Suppressor macrophage treated with lipopolysaccharide for 1 hour (primary cell): Measurements from ENCODE around the gene SHROOM4.

ENCODE experiments used
- DNase-seq, 3 donors: peaks; one replicate each; pipeline ENCODE4 v3.0.0-alpha.2; 2020 to 2022

SHROOM4 gene

DNA sequence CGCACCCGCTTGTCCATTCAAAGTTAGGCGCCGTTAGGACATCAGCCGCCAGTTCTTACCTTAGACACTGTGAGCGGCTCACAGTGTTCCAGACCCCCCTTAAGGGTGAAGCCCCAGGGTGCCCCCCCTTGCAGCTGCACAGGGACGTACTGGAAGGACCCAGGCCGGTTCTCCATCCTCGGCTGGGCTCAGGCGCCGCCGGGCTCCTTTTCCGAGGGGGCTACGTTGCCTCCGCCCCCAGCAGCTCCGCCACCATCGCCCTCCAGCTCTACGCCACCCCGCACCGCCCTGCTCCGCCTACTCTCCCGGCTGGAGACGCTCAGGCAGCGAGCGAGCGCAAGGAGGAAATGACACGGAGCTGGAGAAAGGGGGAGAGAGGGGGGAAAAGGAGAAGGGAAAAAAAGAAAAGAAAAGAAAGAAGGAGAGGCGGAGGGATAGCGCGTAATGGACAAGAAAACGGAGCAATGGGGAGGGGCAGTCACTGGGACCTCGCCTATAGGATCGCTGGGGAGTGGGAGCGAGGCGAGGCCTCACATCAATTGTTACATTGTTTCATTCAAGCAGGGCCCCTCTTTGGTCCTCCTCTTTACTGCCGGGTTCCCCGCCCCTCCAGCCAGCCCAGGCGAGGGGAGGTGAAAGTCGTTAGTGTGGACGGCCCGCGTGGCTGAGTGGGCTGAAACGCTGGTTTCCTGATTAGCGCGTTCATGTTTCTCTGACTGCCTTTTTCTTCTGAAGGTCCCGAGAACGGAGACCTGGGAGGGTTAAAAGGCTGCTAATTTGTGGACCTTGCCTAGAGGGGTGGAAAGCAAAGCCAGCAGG is at the start of gene SHROOM4:
Gene SHROOM4 (minus strand): TSS at position 352 of the 819 bp plus-strand sequence. CDS start 176 bp downstream, at position 176.
- peak; percentile 25 to 47 (median 35) for DNase-seq

- no peak for DNase-seq
These were observed 49.5 kb upstream of the SHROOM4 start for GRCh38 chrX:50863471-50863870.

DNA sequence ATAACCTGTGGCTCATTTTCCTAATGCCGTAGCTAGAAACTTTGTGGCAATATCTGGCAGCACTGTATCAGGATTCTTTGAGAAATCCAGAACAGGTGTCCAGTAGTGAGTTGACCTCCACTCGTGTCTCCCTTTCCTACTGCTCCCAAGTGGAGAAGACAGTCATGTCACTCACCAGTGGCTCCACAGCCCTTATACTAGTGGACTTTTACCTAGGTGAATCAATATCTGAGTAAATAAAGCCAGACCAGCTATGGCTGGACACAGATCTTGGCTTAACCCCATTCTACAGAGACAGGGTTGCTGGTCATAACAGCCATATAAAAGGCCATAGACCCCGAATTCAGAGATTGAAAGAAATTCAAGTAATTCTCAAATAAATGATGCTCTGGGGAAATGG is 46.5 kb upstream of the SHROOM4 start:
- no peak for DNase-seq

- DNase-seq: no peak
These were observed 44.6 kb upstream of the SHROOM4 start for GRCh38 chrX:50858548-50858947.

- DNase-seq: no peak
These were observed 39.4 kb upstream of the SHROOM4 start for GRCh38 chrX:50853399-50853798.

GRCh38 chrX:50852524-50852923 is 38.5 kb upstream of the SHROOM4 start:
- no peak for DNase-seq

- DNase-seq: no peak
These were observed 28.2 kb upstream of the SHROOM4 start for GRCh38 chrX:50842221-50842620.

DNA sequence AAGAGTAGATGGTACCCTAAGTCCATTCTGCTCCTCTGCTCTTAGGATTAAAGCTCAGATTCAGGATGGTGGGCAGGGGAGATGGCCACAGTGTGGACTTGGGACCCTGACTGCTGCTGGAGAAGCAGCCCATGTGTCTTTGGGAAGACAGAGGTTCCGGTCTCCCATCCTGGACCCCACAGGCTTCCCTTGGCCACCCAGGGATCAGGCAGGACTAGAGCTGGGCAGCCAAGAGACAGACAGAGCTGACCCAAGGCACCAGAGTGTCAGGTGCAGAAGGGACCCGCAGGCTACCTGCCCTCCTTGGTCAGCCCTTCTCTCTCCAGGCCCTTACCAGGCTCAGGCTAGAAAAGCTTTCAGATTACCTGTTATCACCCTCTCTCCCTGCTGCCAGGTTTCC is 25.7 kb upstream of the SHROOM4 start:
- no peak for DNase-seq

- DNase-seq: no peak
These were observed 25.0 kb upstream of the SHROOM4 start for GRCh38 chrX:50838820-50839600.

DNA sequence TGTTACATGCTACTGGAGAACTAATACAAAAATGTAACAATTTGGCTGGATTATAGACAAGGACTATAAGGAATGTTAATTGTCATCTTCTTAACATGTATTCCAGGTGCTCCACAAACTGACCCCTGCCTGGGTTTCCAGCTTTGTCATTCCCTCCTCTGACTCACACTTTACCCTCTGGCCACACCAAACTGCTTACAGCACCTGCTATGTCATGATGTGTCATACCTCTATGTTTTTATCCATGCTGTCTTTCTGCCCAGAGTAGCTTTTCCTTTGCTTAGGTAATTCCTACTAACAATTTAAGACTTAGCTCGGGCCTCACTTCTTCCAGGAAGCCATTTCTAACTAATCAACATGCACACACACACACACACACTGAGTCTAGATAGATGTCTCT is 14.0 kb upstream of the SHROOM4 start:
- no peak for DNase-seq

GRCh38 chrX:50825825-50826224 is 11.8 kb upstream of the SHROOM4 start:
- DNase-seq: no peak

- no peak for DNase-seq
These were observed 5.0 kb upstream of the SHROOM4 start for GRCh38 chrX:50818986-50819385.

DNA sequence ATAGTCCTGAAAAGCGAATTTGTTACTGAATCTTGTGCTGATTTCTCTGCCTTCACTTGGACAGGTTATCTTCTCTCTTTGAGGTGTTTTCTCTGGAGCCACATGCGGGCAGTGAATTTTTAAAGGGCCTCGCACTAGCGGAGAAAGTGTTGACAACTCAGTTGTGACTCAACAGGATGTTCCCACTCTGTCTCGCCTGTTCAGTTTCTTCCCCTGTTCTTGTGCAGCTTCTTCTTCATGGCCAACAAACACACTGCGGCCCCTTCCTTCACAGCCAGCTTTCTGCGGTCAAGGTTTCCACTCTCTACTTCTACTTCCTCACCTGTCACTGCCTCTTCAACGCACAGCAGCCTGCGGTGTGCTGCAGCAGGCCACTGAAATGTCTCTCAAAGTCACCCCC is 1.1 kb upstream of the SHROOM4 start:
- peak; percentile 15 to 33 (median 26) for DNase-seq

GRCh38 chrX:50814701-50815100 is 707 bp upstream of the SHROOM4 start:
- no peak for DNase-seq

- DNase-seq: peak; percentile 44 to 65 (median 54)
These were observed 775 bp downstream of the SHROOM4 start for GRCh38 chrX:50812995-50813842.

- DNase-seq: no peak
These were observed 8.7 kb downstream of the SHROOM4 start for GRCh38 chrX:50805276-50805675.

DNA sequence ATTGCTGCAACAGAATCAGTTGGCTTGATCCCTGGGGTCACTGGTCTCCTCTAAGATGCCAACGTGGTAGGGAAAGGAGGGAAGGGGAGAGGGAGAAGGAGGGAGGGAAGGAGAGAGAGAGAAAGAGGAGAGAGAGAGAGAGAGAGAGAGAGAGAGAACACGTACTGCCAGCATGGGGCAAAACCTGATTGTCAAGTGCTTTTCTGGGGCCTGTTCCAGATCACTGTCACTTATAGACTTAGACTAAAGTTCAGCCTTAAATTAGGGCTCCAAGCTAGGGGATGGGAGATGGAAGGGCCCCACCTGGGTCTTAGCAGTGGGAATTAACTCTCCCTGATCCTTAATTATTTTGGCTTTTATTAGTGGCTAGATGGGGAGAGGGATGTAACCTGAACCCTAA is 12.9 kb downstream of the SHROOM4 start:
- no peak for DNase-seq

DNA sequence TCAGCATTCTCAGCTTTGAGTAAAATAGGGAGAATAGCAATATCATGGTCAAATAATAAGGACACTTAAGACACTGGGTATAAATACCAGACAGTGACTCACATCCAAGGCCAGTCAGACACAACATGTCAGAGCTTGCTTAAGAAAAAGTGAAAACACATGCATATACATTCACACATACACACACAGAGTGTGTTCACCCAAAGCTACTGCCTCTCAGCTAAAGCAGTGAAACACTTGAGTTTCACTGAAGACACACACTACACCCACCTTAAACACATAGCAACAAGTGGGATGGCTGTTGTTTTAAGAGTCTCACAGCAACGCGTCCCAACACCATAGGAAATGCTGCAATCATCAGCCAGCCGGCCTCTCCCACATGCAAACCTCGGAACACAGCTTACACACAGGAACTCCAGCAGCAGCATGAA is 14.4 kb downstream of the SHROOM4 start:
- DNase-seq: peak; percentile 16 to 23 (median 18)

DNA sequence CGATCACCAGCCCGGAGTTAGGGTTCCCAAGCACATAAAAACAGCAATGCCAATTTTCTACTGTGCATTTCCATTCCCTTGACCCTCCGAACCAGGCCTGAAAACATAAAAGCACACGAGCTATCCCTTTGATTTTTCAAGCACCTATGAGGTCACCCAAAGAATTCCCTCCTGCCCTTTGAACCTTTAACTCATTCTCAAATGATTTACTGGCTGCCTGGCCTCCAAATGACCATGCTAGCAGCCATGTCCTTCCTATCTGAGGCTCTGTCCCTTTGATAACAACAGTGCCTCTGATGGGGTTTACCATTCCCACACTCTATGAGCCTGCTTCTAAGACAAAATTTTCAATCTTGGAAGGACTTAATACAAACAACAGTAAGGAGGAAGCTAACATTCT is 15.2 kb downstream of the SHROOM4 start:
- DNase-seq: no peak

GRCh38 chrX:50787099-50787498 is 26.9 kb downstream of the SHROOM4 start:
- DNase-seq: no peak

GRCh38 chrX:50780144-50780543 is 33.9 kb downstream of the SHROOM4 start:
- no peak for DNase-seq

- no peak for DNase-seq
These were observed 34.3 kb downstream of the SHROOM4 start for GRCh38 chrX:50779694-50780093.

- no peak for DNase-seq
These were observed 35.7 kb downstream of the SHROOM4 start for GRCh38 chrX:50778272-50778671.
